Measurements from ENCODE around the gene CPEB4.

The CPEB4 gene

DNA sequence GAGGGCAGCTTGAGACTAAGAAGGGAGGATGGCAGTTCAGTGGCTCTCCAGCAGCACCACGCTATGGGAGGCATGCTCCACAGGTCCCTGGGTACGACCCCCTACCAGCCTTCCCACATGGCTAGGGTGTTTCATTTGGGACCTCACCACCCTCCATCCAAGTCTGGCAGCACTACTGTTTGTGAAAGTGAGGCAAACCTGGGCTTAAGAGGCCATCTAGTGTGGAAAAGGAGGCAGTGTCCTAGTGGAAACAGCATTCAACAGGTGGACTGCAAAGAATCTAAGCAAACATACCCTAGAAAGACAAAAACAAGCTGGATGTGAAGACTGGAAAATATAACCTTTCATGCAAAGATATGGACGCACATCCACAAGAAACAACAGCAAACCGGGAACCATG, 96.1 kb downstream of the CPEB4 start:
- DNase-seq = no peak

DNA sequence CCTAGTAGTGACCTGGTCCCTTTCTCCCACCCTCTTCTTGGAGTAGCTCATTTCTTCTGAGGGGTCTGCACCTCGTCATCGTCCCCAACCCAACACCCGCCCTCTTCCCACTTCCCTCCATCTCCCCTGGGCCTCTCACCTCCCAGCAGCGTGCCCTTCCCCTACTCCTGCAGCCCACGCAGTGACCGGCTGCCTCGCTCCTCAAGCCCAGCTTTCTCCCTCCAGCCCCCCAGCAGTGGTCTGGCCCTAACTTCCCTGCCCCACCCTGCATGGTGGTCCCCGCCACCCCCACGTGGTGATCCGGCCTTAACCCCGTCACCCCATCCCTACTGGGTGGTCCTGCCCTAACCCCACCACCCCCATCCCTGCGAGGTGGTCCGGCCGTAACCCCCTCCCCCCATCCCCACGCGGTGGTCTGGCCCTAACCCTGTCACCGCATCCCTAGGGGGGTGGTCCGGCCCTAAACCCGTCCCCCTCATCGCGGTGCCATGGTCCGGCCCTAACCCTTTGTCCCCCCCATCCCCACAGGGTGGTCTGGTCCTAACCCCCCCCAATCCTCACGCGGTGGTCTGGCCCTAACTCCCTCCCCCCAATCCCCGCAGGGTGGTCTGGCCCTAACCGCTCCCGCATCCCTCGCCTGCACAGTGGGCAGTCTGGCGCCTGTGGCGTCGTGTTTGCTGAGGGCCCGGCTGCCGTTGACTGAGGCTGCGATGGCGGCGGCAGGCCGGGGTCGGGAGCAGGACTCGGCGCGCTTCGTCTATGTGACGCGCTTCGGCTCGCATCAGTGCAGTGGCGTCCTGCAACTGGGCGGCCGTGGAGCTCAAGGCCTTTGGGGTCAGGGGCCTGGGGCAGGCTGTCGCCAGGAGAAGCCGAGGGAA, 100.6 kb downstream of the CPEB4 start, which contains the start of gene C5orf47:
Gene C5orf47, plus strand, starts transcription at position 617 of the 878 bp plus-strand sequence. Its CDS starts 94 bp downstream, at position 711.
- no peak for DNase-seq

DNA sequence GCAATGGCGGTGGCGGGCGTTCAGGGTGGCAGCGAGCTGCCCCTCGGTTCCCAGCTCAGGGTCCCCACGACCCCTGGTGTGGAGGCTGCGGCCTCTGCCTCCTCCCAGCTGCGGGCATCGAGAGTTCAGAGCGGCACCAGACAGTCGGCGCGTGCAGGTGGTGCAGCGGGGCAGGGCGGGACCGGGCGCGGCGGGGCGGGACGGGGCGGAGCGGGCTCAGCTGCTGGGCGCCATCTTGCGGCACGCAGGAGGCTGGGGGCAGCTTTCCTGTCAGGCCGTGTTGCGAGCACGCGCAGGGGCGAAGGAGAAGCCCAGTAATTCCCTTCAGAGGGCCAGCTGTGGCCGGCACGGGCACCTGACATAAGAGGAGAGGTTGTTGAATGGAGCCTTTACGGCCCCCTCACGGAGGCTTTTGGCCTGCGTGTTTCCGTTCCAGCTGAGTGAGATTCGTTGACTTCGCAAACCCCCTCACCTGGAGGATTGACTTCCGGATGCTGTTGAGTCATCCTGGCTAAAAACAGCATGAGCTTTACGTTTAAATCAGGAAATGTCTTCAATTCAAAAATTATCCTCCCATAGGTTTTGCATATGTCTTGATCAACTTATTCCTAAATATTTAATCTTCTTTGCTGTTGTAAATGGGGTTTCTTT, 101.4 kb downstream of the CPEB4 start:
- no peak for DNase-seq

DNA sequence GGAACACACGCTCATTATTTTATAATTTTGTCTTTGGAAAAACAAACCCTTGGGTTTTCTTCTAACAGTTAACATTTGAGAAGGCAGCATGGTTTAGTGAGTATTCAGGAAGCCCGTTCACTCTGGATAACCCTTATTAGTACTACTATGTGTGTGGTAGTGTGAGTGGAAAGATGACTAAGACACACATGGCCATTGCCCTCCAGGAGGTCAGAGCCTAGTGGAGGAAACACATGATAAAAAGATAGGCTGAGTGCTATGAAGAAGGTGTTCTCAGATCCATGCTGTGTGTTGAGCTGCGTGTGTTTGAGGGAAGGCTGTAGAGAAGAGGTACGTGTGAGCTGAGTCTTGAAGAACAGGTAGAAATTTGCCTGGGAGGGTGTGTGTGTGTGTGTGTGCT, 109.2 kb downstream of the CPEB4 start:
- DNase-seq = no peak

GRCh38 chr5:173998531-173998930, 110.4 kb downstream of the CPEB4 start:
- no peak for DNase-seq

GRCh38 chr5:174000076-174000475, 111.9 kb downstream of the CPEB4 start:
- no peak for DNase-seq

DNA sequence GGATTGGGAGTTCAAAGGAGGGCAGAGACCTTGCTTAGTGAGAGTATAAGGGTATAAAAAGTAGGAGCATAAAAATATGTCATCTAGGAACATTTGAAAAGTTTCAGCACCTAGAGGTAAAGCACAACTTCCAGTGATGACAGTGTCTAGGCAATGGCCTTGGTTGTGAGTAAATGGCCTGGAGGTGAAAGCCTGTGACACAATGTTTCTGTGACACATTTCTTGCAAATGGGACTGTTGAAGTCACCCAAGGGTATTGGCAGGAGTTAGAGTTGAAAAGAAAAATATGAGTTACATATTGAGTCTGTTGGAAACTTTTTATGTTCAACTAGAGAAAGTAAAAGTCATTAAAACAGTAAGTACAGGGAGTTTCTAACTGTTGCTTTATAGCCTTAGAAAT, 115.6 kb downstream of the CPEB4 start:
- DNase-seq = no peak

DNA sequence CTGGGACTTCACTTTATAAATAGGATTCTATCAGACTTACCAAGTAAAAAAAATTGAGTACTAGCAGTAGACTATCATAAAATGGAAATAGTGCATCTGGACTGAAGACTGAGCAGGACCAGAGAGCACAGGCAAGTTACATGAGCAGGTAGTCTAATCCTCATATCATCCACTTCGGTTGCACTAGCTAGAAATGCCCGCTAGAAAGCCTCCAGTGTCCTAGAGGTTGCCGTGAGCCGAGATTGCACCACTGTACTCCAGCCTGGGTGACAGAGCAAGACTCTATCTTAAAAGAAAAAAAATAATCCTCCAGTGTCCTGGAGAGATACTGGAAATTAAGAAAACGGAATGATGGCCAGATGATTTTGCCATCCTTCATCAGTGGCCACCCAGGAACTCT, 120.8 kb downstream of the CPEB4 start:
- DNase-seq = no peak

GRCh38 chr5:174010365-174010764, 122.2 kb downstream of the CPEB4 start:
- DNase-seq = no peak

DNA sequence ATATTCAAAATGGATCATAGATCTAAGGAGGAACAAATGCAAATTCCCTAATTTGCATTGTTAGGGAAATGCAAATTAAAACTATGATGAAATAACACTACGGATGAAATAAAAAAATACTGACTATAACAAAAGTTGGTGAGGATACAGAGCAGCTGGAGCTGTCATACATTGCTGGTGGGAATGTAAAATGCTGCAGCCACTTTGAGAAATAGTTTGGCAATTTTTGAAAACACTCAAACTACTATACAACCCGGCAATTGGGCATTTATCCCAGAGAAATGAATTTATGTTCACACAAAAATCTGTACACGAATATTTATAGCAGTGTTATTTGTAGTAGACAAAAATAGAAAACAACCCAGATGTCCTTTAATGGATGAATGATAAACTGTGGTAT, 123.3 kb downstream of the CPEB4 start:
- DNase-seq = no peak

All from CD4-positive, alpha-beta T cell treated with Interleukin-12 subunit alpha and Interleukin-12 subunit beta, for 1 hour (primary cell).